Subcutaneous adipose tissue (tissue), 4 donors: ENCODE measurements around the gene UBE2O. TPM values are rescaled to one million over a fixed set of nuclear protein-coding genes. Genes with fewer than 3 reads are reported as not detected.

Source experiments
- CTCF ChIP-seq: fragments of 450-650 bp; IDR thresholded peaks from one replicate; pipeline ENCODE4 v1.5.1; 2016; ENCODE audit warnings: low read depth, mild to moderate bottlenecking, control low read depth, antibody characterized with exemption, moderate library complexity
- total RNA-seq, 4 donors: library from RNA; depleted of rRNA; stranded (reverse); fragments of >200 nt; gene quantifications; one replicate each; pipeline ENCODE4 v1.1.0, GENCODE V29; 2016

UBE2O gene
- total RNA-seq, 4 donors from 2014 or later, result 7.2 to 14.3 (median 12.6) TPM

- no peak for TF ChIP-seq CTCF
Measured at GRCh38 chr17:76359375-76359774, 93.6 kb downstream of the UBE2O start.

- no peak for TF ChIP-seq CTCF
Measured at GRCh38 chr17:76357597-76358158, 95.3 kb downstream of the UBE2O start.

- no peak for TF ChIP-seq CTCF
Measured at GRCh38 chr17:76356803-76357456, 96.0 kb downstream of the UBE2O start.

- no peak for TF ChIP-seq CTCF
Measured at GRCh38 chr17:76354747-76355310, 98.1 kb downstream of the UBE2O start.

- TF ChIP-seq CTCF, result no peak
Measured at GRCh38 chr17:76354317-76354729, 98.6 kb downstream of the UBE2O start.

- no peak for TF ChIP-seq CTCF
Measured at GRCh38 chr17:76353599-76354316, 99.2 kb downstream of the UBE2O start, which contains the start of gene PRPSAP1. Gene PRPSAP1 (minus strand): TSS chr17:76353916. CDS start chr17:76353703, 213 bp downstream.
